Measurements from ENCODE around the gene PAPOLB.

GRCh38 chr7:4883033-4883371 lies 21.2 kb upstream of the PAPOLB start:
- TF ChIP-seq CTCF (IDR thresholded peaks at IDR 0.05): no peak
- no peak for TF ChIP-seq POLR2A (IDR thresholded peaks at IDR 0.05; ENCODE audit: low read length)
- TF ChIP-seq CHD4 (IDR thresholded peaks at IDR 0.05; ENCODE audit: borderline replicate concordance): no peak
- no peak for TF ChIP-seq ZFP36 (IDR thresholded peaks at IDR 0.05; ENCODE audit: borderline replicate concordance, partially characterized antibody)
- TF ChIP-seq RAD21 (conservative IDR thresholded peaks at IDR 0.05 in 1 of 2, IDR thresholded peaks at IDR 0.05 in 1 of 2): no peak
- TF ChIP-seq RFX5 (IDR thresholded peaks at IDR 0.05): no peak
- no peak for TF ChIP-seq CBX2 (IDR thresholded peaks at IDR 0.05; ENCODE audit: borderline replicate concordance, low read depth)
- no peak for TF ChIP-seq HDAC2 (IDR thresholded peaks at IDR 0.05)
- TF ChIP-seq MAFK (IDR thresholded peaks at IDR 0.05; ENCODE audit: partially characterized antibody): no peak
- TF ChIP-seq ATOH8 (CRISPR knock-in tag; IDR thresholded peaks at IDR 0.05; ENCODE audit: low read depth): no peak

Measured in A549 (cell line).